Brain pericyte (primary cell): ENCODE measurements around the gene PXDC1.
A peak's percentile ranks its signal among the peaks of the same experiment; 100 is the strongest.
"Not testable (repeated sequence)": the region's sequence is repeated elsewhere in the genome, so short reads cannot be mapped to it uniquely, and the experiment has no call there.

Experiments
- DNase-seq: peaks from one replicate; pipeline ENCODE4 v3.0.0-alpha.2; 2012; ENCODE audit warnings: low read depth, low spot score

PXDC1 gene

GRCh38 chr6:3711776-3712175, 39.7 kb downstream of the PXDC1 start:
- DNase-seq = no peak

- no peak for DNase-seq
These were observed 41.1 kb downstream of the PXDC1 start for GRCh38 chr6:3710403-3710802.

DNA sequence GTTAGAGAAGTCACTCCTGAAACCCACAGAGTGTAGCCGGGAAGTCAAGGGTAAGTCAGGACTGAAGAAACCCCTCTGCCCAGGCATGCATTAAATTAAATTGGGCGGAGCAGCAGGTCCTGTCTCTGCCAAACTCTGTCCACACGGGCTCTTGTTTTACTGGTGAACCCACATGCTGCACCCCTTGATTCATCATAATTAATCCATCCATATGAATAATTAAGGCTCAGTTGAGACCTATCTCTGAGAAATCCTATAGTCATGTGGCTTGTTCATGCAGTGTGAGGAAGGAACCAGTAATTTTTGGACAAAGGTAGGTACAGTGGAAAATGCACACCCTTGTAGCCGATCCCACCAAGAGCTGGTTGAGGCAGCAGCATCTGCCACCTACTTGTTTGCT, 43.0 kb downstream of the PXDC1 start:
- DNase-seq = no peak

DNA sequence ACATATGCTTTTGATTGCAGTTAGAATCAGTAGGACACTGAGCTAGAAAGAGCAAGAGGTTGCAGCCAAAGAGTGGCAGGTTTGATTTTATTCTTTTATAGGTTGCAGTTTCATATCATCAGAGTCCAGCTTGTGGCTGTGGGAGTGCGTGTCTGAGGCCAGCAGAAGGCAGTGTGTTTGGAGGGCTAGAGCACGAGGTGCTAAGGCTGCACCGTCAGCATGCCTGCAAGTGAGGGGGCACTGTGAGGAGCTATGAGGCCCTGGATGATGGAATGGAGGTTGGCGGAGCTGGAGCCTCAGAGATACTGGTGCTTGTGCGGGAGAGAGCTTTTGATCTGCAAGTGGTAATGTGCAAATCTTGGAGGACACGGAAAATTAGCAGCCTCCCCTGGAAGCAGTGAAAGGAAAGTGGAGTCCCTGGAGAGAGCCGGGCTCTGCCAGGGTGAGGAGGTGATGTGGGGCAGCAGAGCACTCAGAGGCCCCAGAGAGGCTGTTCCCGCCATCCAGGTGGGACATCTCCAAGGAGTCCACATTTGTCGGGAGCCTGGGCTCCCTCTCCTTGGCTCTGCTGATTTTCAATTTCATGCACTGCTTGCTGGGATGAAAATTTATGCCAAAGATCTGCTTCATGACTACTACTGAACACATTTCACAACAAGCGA, 43.6 kb downstream of the PXDC1 start:
- no peak for DNase-seq

DNA sequence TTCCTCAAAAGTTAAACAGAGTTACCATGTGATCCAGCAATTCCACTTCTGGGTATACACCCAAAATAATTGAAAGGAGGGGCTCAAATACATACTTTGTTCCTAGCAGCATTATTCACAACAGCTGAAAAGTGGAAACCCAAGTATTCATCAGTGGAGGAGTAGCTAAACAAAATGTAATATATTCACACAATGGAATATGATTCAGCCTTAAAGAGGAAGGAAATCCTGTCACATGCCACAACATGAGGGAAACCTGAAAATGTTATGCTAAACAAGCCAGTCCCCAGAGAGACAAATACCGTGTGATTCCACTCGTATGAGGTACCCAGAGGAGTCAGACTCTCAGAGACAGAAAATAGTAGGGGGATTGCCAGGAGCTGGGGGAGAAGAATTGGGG, 44.5 kb downstream of the PXDC1 start:
- DNase-seq = no peak

DNA sequence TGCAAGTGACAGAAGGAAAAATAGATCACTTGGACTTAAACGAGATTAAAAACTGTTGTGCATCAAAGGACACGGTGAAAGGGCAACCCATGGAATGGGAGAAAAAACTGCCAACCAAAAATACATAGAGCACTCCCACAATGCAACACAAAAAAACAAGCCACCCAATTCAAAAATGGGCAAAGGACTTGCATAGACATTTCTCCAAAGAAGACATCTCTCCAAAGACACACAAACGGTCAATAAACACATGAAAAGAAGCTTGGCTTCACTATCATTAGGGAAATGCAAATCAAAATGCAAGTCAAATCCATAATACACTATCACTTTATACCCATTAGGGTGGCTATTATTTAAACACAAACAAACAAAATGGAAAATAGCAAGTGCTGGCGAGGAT, 45.0 kb downstream of the PXDC1 start:
- DNase-seq = no peak

GRCh38 chr6:3701631-3702030, 49.9 kb downstream of the PXDC1 start:
- no peak for DNase-seq

- no peak for DNase-seq
These were observed 52.3 kb downstream of the PXDC1 start for GRCh38 chr6:3699231-3699630.

- no peak for DNase-seq
These were observed 53.5 kb downstream of the PXDC1 start for GRCh38 chr6:3698021-3698420.

- DNase-seq = peak; percentile 59
These were observed 53.9 kb downstream of the PXDC1 start for GRCh38 chr6:3697609-3698008.

DNA sequence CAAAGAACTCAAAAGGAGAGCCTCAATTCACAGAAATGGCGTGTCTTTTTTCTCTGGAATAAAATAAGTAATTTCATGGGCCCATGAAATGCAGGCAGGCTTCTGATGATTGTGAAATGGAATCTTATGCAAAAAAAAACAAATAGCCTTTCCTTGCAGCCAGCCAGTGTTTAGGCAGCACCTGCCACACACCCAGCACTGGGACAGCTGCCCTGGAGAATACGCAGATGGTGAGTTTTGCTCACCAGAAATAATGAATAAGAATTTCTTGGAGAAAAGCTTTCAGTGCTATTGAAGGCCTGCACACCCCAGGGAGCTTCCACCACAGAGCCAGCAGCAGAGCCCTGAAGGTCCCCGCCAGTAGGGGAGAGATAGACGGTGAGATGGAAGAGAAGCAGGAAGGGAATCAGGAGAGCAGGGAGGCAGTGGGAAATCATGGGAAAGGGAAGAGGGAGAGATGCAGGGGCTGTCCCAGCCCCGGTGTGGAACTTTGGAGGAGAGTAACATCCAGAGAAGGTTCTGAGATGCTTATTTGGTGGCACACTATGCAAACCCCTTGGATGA, 54.9 kb downstream of the PXDC1 start:
- no peak for DNase-seq

GRCh38 chr6:3695065-3695817, 56.3 kb downstream of the PXDC1 start:
- no peak for DNase-seq

DNA sequence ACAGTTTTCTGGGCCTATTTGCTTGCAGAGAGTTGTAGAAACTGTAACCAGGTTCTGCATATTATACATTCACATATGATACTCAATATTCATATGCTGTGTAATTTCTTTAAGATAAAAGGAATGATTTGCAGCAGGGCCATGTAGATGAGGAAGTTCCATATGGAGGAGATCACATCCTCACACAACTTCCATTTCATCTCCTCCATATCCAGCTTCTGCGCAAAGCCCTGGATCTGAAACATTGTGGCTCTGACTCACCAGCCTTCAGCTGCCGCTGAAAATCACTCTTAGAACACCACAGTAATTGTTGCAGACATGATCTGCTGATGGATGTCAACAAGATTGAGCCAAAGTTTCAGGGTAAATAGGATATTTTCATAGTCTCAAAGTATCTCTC, 57.7 kb downstream of the PXDC1 start:
- DNase-seq = no peak

GRCh38 chr6:3690506-3690905, 61.0 kb downstream of the PXDC1 start:
- no peak for DNase-seq

DNA sequence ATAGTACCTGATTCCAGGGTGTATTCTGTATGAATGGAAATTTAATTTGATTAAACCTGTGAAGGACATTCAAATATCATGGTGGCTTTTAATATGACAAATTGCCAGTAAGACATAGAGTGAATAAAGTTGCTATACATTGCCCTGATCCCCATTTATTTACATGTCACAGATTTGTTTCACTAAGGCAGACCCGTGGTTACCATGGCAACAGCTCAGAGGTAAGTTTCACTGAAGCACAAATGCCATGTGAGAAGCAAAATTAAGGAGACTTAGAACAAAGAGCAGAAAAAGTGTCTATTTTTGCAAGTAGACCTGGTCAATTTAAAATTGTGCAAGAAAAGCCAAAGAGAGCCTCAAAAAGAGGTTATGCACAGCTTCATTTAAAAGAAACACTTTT, 63.7 kb downstream of the PXDC1 start:
- no peak for DNase-seq

DNA sequence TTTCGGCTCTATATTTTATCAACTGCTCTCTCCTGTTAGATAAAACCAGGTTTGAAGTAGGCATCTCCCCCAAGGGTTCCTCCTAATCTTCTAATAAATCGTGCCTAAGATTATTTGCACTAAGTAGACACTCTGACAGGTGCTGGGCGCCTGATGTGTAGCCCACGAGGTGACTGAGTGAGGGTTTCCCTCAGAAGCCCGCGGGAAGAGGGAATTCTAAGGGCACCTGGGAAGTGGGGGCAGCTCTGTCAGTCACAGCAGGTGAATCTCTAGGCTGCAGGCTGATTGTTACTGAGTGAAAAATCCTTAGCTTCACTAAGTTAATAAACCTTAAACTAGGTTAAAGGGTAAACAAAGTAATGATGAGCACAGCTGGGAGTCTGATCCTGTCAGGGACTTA, 68.2 kb downstream of the PXDC1 start:
- no peak for DNase-seq

DNA sequence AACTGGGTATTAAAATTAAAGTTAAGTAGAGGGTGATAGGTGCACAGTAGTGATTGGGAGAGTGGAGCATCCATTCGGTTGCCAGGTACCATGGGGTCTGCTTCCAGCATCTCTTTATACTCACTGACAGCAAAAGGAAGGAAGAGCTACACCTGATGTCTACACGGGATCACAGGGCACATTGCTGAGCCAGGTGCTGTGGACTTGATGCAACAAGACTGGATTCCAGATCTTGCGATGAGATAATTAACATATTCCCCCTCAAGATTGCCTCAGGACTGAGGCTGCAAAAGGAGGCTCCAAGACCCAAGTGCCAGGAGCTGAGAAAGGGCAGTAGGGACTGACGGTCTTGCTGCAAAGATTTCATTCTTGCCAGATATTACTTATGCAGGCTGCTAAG, 72.6 kb downstream of the PXDC1 start:
- no peak for DNase-seq

DNA sequence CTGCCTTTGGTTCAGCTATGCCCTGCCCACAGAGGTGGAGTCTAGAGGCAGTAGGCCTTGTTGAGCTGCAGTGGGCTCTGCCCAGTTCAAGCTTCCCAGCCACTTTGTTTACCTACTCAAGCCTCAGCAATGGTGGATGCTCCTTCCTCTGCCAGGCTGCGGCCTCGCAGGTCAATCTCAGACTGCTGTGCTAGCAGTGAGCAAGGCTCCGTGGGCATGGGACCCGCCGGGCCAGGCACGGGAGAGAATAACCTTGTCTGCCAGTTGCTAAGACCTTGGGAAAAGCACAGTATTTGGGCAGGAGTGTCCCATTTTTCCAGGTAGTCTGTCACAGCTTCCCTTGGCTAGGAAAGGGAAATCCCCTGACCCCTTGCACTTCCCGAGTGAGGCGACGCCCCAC, 73.8 kb downstream of the PXDC1 start:
- not testable (repeated sequence) for DNase-seq

DNA sequence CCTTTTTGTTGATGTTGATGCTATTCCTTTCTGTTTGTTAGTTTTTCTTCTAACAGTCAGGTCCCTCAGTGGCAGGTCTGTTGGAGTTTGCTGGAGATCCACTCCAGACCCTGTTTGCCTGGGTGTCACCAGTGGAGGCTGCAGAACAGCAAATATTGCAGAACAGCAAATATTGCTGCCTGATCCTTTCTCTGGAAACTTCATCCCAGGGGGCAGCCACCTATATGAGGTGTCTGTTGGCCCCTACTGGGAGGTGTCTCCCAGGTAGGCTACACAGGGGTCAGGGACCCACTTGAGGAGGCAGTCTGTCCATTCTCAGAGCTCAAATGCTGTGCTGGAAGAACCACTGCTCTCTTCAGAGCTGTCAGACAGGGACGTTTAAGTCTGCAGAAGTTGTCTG, 74.2 kb downstream of the PXDC1 start:
- DNase-seq = not testable (repeated sequence)
